Lung (tissue), 12 donors: ENCODE measurements around the gene TMEM39B. TPM values are rescaled to one million over a fixed set of nuclear protein-coding genes. Genes with fewer than 3 reads are reported as not detected.

Experiments used
- ATAC-seq: fragments of 200-7000 bp; cut with Tn5 transposase; one replicate; pipeline ENCODE4 v1.9.1; 2020; ENCODE audit warnings: moderate number of reproducible peaks; ENCODE audit not compliant: insufficient read depth, low FRiP score
- DNase-seq, 3 donors: peaks; one replicate each; pipeline ENCODE4 v3.0.0-alpha.2; 2013 to 2017
- H3K27ac ChIP-seq, 2 donors: one replicate each; pipeline ENCODE4 v1.5.1; 2013; ENCODE audit warnings: mild to moderate bottlenecking in 2 of 2, moderate library complexity in 2 of 2, control low read depth in 1 of 2, inconsistent platforms in 1 of 2, low read depth in 1 of 2, low read length in 1 of 2
- H3K27me3 ChIP-seq, 3 donors: one replicate each; pipeline ENCODE4 v1.5.1; 2013; ENCODE audit warnings: low read length in 2 of 3; ENCODE audit not compliant: control insufficient read depth in 3 of 3, insufficient read depth in 3 of 3
- H3K36me3 ChIP-seq, 4 donors: one replicate each; pipeline ENCODE4 v1.5.1; 2013; ENCODE audit warnings: low read length in 4 of 4, mild to moderate bottlenecking in 1 of 4, moderate library complexity in 1 of 4; ENCODE audit not compliant: control insufficient read depth in 4 of 4, insufficient read depth in 4 of 4
- H3K4me1 ChIP-seq, 5 donors: one replicate each; pipeline ENCODE4 v1.5.1; 2013; ENCODE audit warnings: low read length in 5 of 5, mild to moderate bottlenecking in 2 of 5, moderate library complexity in 1 of 5; ENCODE audit not compliant: control insufficient read depth in 5 of 5, insufficient read depth in 5 of 5
- H3K4me3 ChIP-seq: one replicate; pipeline ENCODE4 v1.5.1; 2013; ENCODE audit warnings: mild to moderate bottlenecking, control low read depth, moderate library complexity
- H3K9ac ChIP-seq, 2 donors: one replicate each; pipeline ENCODE4 v1.5.1; 2013; ENCODE audit warnings: low read length in 2 of 2, control low read depth in 1 of 2; ENCODE audit not compliant: insufficient read depth in 1 of 2
- H3K9me3 ChIP-seq, 4 donors: one replicate each; pipeline ENCODE4 v1.5.1; 2013; ENCODE audit warnings: low read length in 3 of 4, mild to moderate bottlenecking in 1 of 4, moderate library complexity in 1 of 4; ENCODE audit not compliant: control insufficient read depth in 4 of 4, insufficient read depth in 3 of 4
- WGBS, 2 donors: extraction: QIAGEN DNeasy Blood & Tissue Kit; methylation state at CpG; one replicate each; pipeline ENCODE4 v1.1.7; 2013; 5-methylcytosine and 5-hydroxymethylcytosine counted together
- polyA plus RNA-seq, 2 donors: library from polyadenylated mRNA; stranded (reverse); fragments of 200-250 nt; gene quantifications; one replicate each; pipeline ENCODE4 v1.2.1, GENCODE V29; 2013
- total RNA-seq, 2 donors: library from RNA; depleted of rRNA in 1 of 2; stranded (reverse); fragments of >200 nt in 1 of 2; gene quantifications; one replicate each; pipeline ENCODE4 v1.2.1, GENCODE V29; 2014 to 2021
- TF ChIP-seq, protein P1 (sequence below): IDR thresholded peaks from 2 replicates; pipeline ENCODE4 v1.5.1; 2012; ENCODE audit warnings: mild to moderate bottlenecking; ENCODE audit errors: control extremely low read depth, extremely low read depth
- donor health status: control.
- donor health status: control.
- donor health status: Bipolar disorder and iron deficiency.
- donor health status: healthy.
- donor health status: DM: yes; HTN: yes; CAD: no.

Gene TMEM39B
- total and polyA plus RNA-seq, 4 donors, result 7.6 to 23.8 (median 13.6) TPM

- TF ChIP-seq, protein P1, sequence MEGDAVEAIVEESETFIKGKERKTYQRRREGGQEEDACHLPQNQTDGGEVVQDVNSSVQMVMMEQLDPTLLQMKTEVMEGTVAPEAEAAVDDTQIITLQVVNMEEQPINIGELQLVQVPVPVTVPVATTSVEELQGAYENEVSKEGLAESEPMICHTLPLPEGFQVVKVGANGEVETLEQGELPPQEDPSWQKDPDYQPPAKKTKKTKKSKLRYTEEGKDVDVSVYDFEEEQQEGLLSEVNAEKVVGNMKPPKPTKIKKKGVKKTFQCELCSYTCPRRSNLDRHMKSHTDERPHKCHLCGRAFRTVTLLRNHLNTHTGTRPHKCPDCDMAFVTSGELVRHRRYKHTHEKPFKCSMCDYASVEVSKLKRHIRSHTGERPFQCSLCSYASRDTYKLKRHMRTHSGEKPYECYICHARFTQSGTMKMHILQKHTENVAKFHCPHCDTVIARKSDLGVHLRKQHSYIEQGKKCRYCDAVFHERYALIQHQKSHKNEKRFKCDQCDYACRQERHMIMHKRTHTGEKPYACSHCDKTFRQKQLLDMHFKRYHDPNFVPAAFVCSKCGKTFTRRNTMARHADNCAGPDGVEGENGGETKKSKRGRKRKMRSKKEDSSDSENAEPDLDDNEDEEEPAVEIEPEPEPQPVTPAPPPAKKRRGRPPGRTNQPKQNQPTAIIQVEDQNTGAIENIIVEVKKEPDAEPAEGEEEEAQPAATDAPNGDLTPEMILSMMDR, result no peak
- Histone ChIP-seq H3K27ac (no peak overlapping the region), H3K9ac (no peak overlapping the region), H3K4me3 (no peak overlapping the region), H3K9me3 (no peaks in the 10 kb centered on the region), H3K36me3 (peaks cover 4 to 48% (median 30%) of the 10 kb centered on the region in 4 donors), H3K27me3 (no peaks in the 10 kb centered on the region), H3K4me1 (no peaks in the 10 kb centered on the region)
- ATAC-seq, result no peak
- 96 to 98% methylated on average over 11 of the region's 11 CpGs for WGBS, 2 donors
- DNase-seq, result no peak
Observed at GRCh38 chr1:32094746-32095521, 22.2 kb downstream of the TMEM39B start.

- no peak overlapping the region for H3K27ac ChIP-seq
- 96 to 97% methylated on average over 4 of the region's 4 CpGs for WGBS, 2 donors
- H3K4me3 ChIP-seq, result no peak overlapping the region
- no peaks in the 10 kb centered on the region for H3K27me3 ChIP-seq
- no peak overlapping the region for H3K9ac ChIP-seq
- H3K4me1 ChIP-seq, result no peaks in the 10 kb centered on the region
- ATAC-seq (no peak), DNase-seq (no peak)
- H3K9me3 ChIP-seq, result no peaks in the 10 kb centered on the region
- TF ChIP-seq, protein P1, result no peak
- peaks cover 9 to 38% (median 27%) of the 10 kb centered on the region in 4 donors for H3K36me3 ChIP-seq
Observed at GRCh38 chr1:32099426-32099825, 26.7 kb downstream of the TMEM39B start.

DNA sequence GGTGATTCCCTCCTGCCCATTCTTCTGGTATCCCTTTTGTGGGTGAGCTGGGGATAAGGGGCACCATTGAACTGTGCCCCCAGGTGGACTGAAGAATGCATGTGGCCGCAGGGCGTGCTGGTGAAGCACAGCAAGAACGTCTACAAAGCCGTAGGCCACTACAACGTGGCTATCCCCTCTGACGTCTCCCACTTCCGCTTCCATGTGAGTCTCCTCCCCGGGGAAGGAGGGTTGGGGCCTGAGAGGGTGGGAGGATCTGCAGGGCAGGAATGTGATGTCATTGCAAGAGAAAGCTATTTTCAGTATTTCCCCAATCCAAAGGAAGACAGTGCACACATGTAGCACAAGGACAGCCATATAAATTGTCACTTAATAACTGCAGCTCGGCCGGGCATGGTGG lies 27.6 kb downstream of the TMEM39B start:
- 89 to 90% methylated on average over 10 of the region's 10 CpGs for WGBS, 2 donors
- TF ChIP-seq, protein P1, result no peak
- Histone ChIP-seq H3K9ac (no peak overlapping the region), H3K4me3 (no peak overlapping the region), H3K36me3 (peaks cover 9 to 29% (median 18%) of the 10 kb centered on the region in 4 donors), H3K27ac (no peak overlapping the region), H3K27me3 (no peaks in the 10 kb centered on the region), H3K4me1 (no peaks in the 10 kb centered on the region), H3K9me3 (no peaks in the 10 kb centered on the region)
- DNase-seq (no peak), ATAC-seq (no peak)
